IMR-90 (cell line): ENCODE data around the gene NAP1L1. TPM values are rescaled to one million over a fixed set of nuclear protein-coding genes. Genes with fewer than 3 reads are reported as not detected.

Experiments used
- ATAC-seq: fragments of 200-7000 bp; cut with Tn5 transposase; 2 replicates; pipeline ENCODE4 v1.9.1; 2020; ENCODE audit warnings: low read depth, mild to moderate bottlenecking, moderate library complexity
- BruUV-seq: library from RNA; stranded (reverse); fragments of 400-500 nt; replicated peaks from 2 replicates; lab custom pipeline; 2021; lab: Mats Ljungman, UMichigan
- CTCF ChIA-PET: fragments of 300-600 bp; formaldehyde crosslinking; extraction: SDS; loops from one replicate; lab custom pipeline; 2021; ENCODE audit warnings: antibody characterized with exemption; lab: Yijun Ruan, JAX
- POLR2A ChIA-PET: fragments of 300-600 bp; sonication (Branson Sonifier 250); formaldehyde crosslinking; loops from one replicate; lab custom pipeline; 2022; ENCODE audit warnings: antibody characterized with exemption; ENCODE audit not compliant: unreplicated experiment; lab: Charles Lee
- DNase-seq: peaks from one replicate; pipeline ENCODE4 v3.0.0; 2013
- H2AFZ ChIP-seq: replicated peaks from 2 replicates; pipeline ENCODE3; 2013; ENCODE audit warnings: low read length, mild to moderate bottlenecking; ENCODE audit not compliant: poor library complexity
- H2AK5ac ChIP-seq: 2 replicates; pipeline ENCODE4 v1.6.1; 2013; ENCODE audit warnings: low read depth, low read length, inconsistent platforms
- H2AK9ac ChIP-seq: replicated peaks from 2 replicates; pipeline ENCODE3; 2013; ENCODE audit warnings: mild to moderate bottlenecking, low read depth, low read length, moderate library complexity; ENCODE audit not compliant: poor library complexity
- H2BK120ac ChIP-seq: 2 replicates; pipeline ENCODE4 v1.6.1; 2013; ENCODE audit warnings: low read depth, low read length, inconsistent platforms
- H2BK15ac ChIP-seq: 3 replicates; pipeline ENCODE4 v1.6.1; 2013; ENCODE audit warnings: low read depth, low read length, inconsistent platforms
- H2BK20ac ChIP-seq: 2 replicates; pipeline ENCODE4 v1.6.1; 2013; ENCODE audit warnings: low read depth, mild to moderate bottlenecking, inconsistent platforms, low read length, moderate library complexity
- H2BK5ac ChIP-seq: 2 replicates; pipeline ENCODE4 v1.6.1; 2013; ENCODE audit warnings: mild to moderate bottlenecking, low read depth, low read length, inconsistent platforms; ENCODE audit not compliant: poor library complexity, severe bottlenecking
- H3K14ac ChIP-seq: replicated peaks from 2 replicates; pipeline ENCODE4 v1.6.1; 2013; ENCODE audit warnings: low read depth, low read length, inconsistent platforms
- H3K18ac ChIP-seq: 2 replicates; pipeline ENCODE4 v1.6.1; 2013; ENCODE audit warnings: low read depth, low read length, control low read depth
- H3K23ac ChIP-seq: 2 replicates; pipeline ENCODE4 v1.6.1; 2013; ENCODE audit warnings: low read depth, low read length, inconsistent platforms
- H3K27ac ChIP-seq: 2 replicates; pipeline ENCODE4 v1.5.1; 2013; ENCODE audit warnings: mild to moderate bottlenecking, control low read depth, low read length; ENCODE audit not compliant: insufficient read depth
- H3K27me3 ChIP-seq: 2 replicates; pipeline ENCODE4 v1.6.1; 2013; ENCODE audit warnings: low read length; ENCODE audit not compliant: control insufficient read depth, insufficient read depth
- H3K36me3 ChIP-seq: 2 replicates; pipeline ENCODE4 v1.6.1; 2013; ENCODE audit warnings: low read length, mixed read lengths; ENCODE audit not compliant: control insufficient read depth, insufficient read depth
- H3K4ac ChIP-seq: 2 replicates; pipeline ENCODE4 v1.6.1; 2013; ENCODE audit warnings: low read depth, low read length, inconsistent platforms
- H3K4me1 ChIP-seq: 2 replicates; pipeline ENCODE4 v1.6.1; 2013; ENCODE audit warnings: low read length, mixed read lengths; ENCODE audit not compliant: control insufficient read depth, insufficient read depth
- H3K4me2 ChIP-seq: 2 replicates; pipeline ENCODE4 v1.6.1; 2013; ENCODE audit warnings: low read depth, mild to moderate bottlenecking, control low read depth, low read length, moderate library complexity
- H3K4me3 ChIP-seq: 2 replicates; pipeline ENCODE4 v1.5.1; 2013; ENCODE audit warnings: low read depth, mild to moderate bottlenecking, control low read depth, low read length, moderate library complexity; ENCODE audit not compliant: insufficient read depth
- H3K56ac ChIP-seq: 2 replicates; pipeline ENCODE4 v1.6.1; 2013; ENCODE audit warnings: low read length, inconsistent platforms; ENCODE audit not compliant: insufficient read depth; ENCODE audit errors: extremely low read depth
- H3K79me1 ChIP-seq, 2 experiments: 2 replicates each; pipeline ENCODE4 v1.6.1; 2013; ENCODE audit warnings: low read length in 2 of 2, inconsistent platforms in 1 of 2, low read depth in 1 of 2
- H3K9ac ChIP-seq: 2 replicates; pipeline ENCODE4 v1.6.1; 2013; ENCODE audit warnings: low read depth, low read length, control low read depth
- H3K9me1 ChIP-seq: 2 replicates; pipeline ENCODE4 v1.6.1; 2013; ENCODE audit warnings: low read length, inconsistent platforms; ENCODE audit not compliant: insufficient read depth
- H3K9me3 ChIP-seq: 2 replicates; pipeline ENCODE4 v1.6.1; 2013; ENCODE audit warnings: low read length; ENCODE audit not compliant: control insufficient read depth, insufficient read depth
- H4K20me1 ChIP-seq: 2 replicates; pipeline ENCODE4 v1.6.1; 2013; ENCODE audit warnings: low read length, inconsistent platforms; ENCODE audit not compliant: insufficient read depth
- H4K5ac ChIP-seq: 2 replicates; pipeline ENCODE4 v1.6.1; 2013; ENCODE audit warnings: mild to moderate bottlenecking, low read depth, low read length, control low read depth
- H4K8ac ChIP-seq, 2 experiments: 2 replicates each; pipeline ENCODE4 v1.6.1; 2013; ENCODE audit warnings: low read depth in 2 of 2, low read length in 2 of 2, control low read depth in 1 of 2, inconsistent platforms in 1 of 2
- H4K91ac ChIP-seq: 2 replicates; pipeline ENCODE4 v1.6.1; 2013; ENCODE audit warnings: low read depth, low read length, inconsistent platforms; ENCODE audit not compliant: insufficient read depth
- BHLHE40 ChIP-seq: fragments of 150-350 bp; IDR thresholded peaks from 2 replicates; pipeline ENCODE4 v1.6.1; 2016; ENCODE audit warnings: mild to moderate bottlenecking, low read depth, low read length
- CEBPB ChIP-seq: IDR thresholded peaks from 2 replicates; pipeline ENCODE4 v1.6.1; 2012; ENCODE audit warnings: low read depth, low read length, improper control_type of control experiment
- CHD1 ChIP-seq: IDR thresholded peaks from 2 replicates; pipeline ENCODE4 v1.6.1; 2012; ENCODE audit warnings: low read depth, low read length, improper control_type of control experiment
- CTCF ChIP-seq: conservative IDR thresholded peaks from 2 replicates; pipeline ENCODE4 v1.5.1; 2012; ENCODE audit warnings: mild to moderate bottlenecking, low read depth, low read length, improper control_type of control experiment
- ELK1 ChIP-seq: fragments of 150-350 bp; IDR thresholded peaks from 2 replicates; pipeline ENCODE4 v1.6.1; 2016; ENCODE audit warnings: low read depth, mild to moderate bottlenecking, low read length, moderate library complexity, borderline replicate concordance
- FOS ChIP-seq: fragments of 150-350 bp; IDR thresholded peaks from 2 replicates; pipeline ENCODE4 v1.6.1; 2016; ENCODE audit warnings: low read depth, low read length
- MAFK ChIP-seq: IDR thresholded peaks from 2 replicates; pipeline ENCODE4 v1.6.1; 2012; ENCODE audit warnings: low read depth, low read length, improper control_type of control experiment
- MAZ ChIP-seq: IDR thresholded peaks from 2 replicates; pipeline ENCODE4 v1.6.1; 2012; ENCODE audit warnings: low read depth, mild to moderate bottlenecking, low read length, improper control_type of control experiment, moderate library complexity, borderline replicate concordance
- MXI1 ChIP-seq: IDR thresholded peaks from 2 replicates; pipeline ENCODE4 v1.6.1; 2012; ENCODE audit warnings: low read depth, mild to moderate bottlenecking, low read length, moderate library complexity, borderline replicate concordance
- NFE2L2 ChIP-seq: fragments of 150-350 bp; IDR thresholded peaks from 2 replicates; pipeline ENCODE4 v1.6.1; 2016; ENCODE audit warnings: low read depth, mild to moderate bottlenecking, low read length
- POLR2A ChIP-seq: IDR thresholded peaks from 2 replicates; pipeline ENCODE4 v1.6.1; 2012; ENCODE audit warnings: mild to moderate bottlenecking, low read depth, low read length
- RAD21 ChIP-seq: IDR thresholded peaks from 2 replicates; pipeline ENCODE4 v1.6.1; 2012; ENCODE audit warnings: low read length, improper control_type of control experiment
- RCOR1 ChIP-seq: IDR thresholded peaks from 2 replicates; pipeline ENCODE4 v1.6.1; 2012; ENCODE audit warnings: mild to moderate bottlenecking, low read length, improper control_type of control experiment; ENCODE audit not compliant: insufficient replicate concordance
- RFX5 ChIP-seq: IDR thresholded peaks from 2 replicates; pipeline ENCODE4 v1.8.0; 2012; ENCODE audit warnings: low read depth, mild to moderate bottlenecking, low read length, moderate library complexity
- SMC3 ChIP-seq: fragments of 150-350 bp; IDR thresholded peaks from 2 replicates; pipeline ENCODE4 v1.6.1; 2016; ENCODE audit warnings: low read depth, mild to moderate bottlenecking, antibody characterized with exemption, low read length, moderate library complexity
- USF2 ChIP-seq: fragments of 150-350 bp; IDR thresholded peaks from 2 replicates; pipeline ENCODE4 v1.6.1; 2017; ENCODE audit warnings: mild to moderate bottlenecking, antibody characterized with exemption, low read length, low read depth
- WGBS, 2 experiments: methylation state at CpG; one replicate each; pipeline versions ENCODE4 v1.1.5 to v1.1.7; 2013; ENCODE audit warnings: missing lambda C conversion rate in 2 of 2; ENCODE audit not compliant: insufficient read length in 1 of 2; ENCODE audit errors: extremely low coverage in 2 of 2; 5-methylcytosine and 5-hydroxymethylcytosine counted together
- dilution Hi-C: fragments of 300-500 bp; cut with HindIII; formaldehyde crosslinking; loops from one replicate; pipeline ENCODE4 v1.14.3; 2018; ENCODE audit warnings: low sequenced_read_pairs; ENCODE audit not compliant: unreplicated experiment
- in situ Hi-C: fragments of 300-500 bp; cut with MboI; formaldehyde crosslinking; loops from 3 replicates; pipeline ENCODE4 v1.14.3; 2019; ENCODE audit warnings: low sequenced_read_pairs, inconsistent platforms, mixed read lengths
- intact Hi-C: fragments of 100-400 bp; cut with micrococcal nuclease; formaldehyde crosslinking; loops from 2 replicates; pipeline ENCODE4 v1.10.0; 2022
- polyA plus RNA-seq, 3 experiments: library from polyadenylated mRNA; depleted of rRNA; stranded (reverse); fragments of >200 nt; gene quantifications; 2 replicates each; pipeline ENCODE4 v1.2.3, GENCODE V29; 2012; ENCODE audit warnings: low replicate concordance in 1 of 3
- total RNA-seq: library from RNA; depleted of rRNA; stranded (reverse); fragments of >200 nt; gene quantifications from 2 replicates; pipeline ENCODE4 v1.2.3, GENCODE V29; 2012

NAP1L1 gene
- total and polyA plus RNA-seq, 2 of the 4 experiments (the other 2 are of a cell fraction): 86.4 to 200 TPM

- Histone ChIP-seq H2AFZ (no peak overlapping the region), H3K79me1 (no peaks in the 10 kb centered on the region), H2BK20ac (no peak overlapping the region), H3K4me3 (no peak overlapping the region), H2AK9ac (no peak overlapping the region), H4K91ac (no peak overlapping the region), H3K23ac (no peak overlapping the region), H3K9me1 (peaks cover 10% of the 10 kb centered on the region; the same call in 1 of the 2 replicates), H3K4me2 (no peak overlapping the region), H4K8ac (no peak overlapping the region), H2BK120ac (no peak overlapping the region), H2AK5ac (no peak overlapping the region), H4K5ac (no peak overlapping the region), H3K18ac (no peak overlapping the region), H4K20me1 (no peaks in the 10 kb centered on the region), H3K27ac (no peak overlapping the region), H2BK15ac (no peak overlapping the region; the same call in 2 of the 3 replicates), H3K36me3 (no peaks in the 10 kb centered on the region), H3K14ac (no peak overlapping the region), H3K9ac (no peak overlapping the region), H3K4me1 (no peaks in the 10 kb centered on the region; the same call in 1 of the 2 replicates), H3K56ac (no peak overlapping the region), H3K27me3 (no peaks in the 10 kb centered on the region), H3K4ac (no peak overlapping the region), H2BK5ac (no peak overlapping the region), H3K9me3 (no peaks in the 10 kb centered on the region)
- intact Hi-C loops (no loop called here), dilution Hi-C loops (no loop called here), in situ Hi-C loops (no loop called here)
- no peak for TF ChIP-seq CTCF
- TF ChIP-seq ELK1: no peak
- no peak for TF ChIP-seq MAFK
- TF ChIP-seq SMC3: no peak
- no peak for TF ChIP-seq NFE2L2
- TF ChIP-seq FOS: no peak
- TF ChIP-seq CEBPB: no peak
- TF ChIP-seq BHLHE40: no peak
- no peak for TF ChIP-seq MXI1
- no peak for TF ChIP-seq RCOR1
- TF ChIP-seq MAZ: no peak
- no peak for TF ChIP-seq RAD21
- no peak for TF ChIP-seq CHD1
- TF ChIP-seq USF2: no peak
- TF ChIP-seq POLR2A: no peak
- no peak for TF ChIP-seq RFX5
- POLR2A ChIA-PET: interaction anchor here (0.5 kb wide), 1 partner anchor 143 kb away, joined by 5 read pairs; no protein-coding TSS in a partner anchor
- no CpG with 5 or more reads among the region's 2 CpGs for WGBS, 2 experiments
- CTCF ChIA-PET: no interaction called here
- no TSS peak for BruUV-seq
- no peak for DNase-seq
- ATAC-seq: no peak
Measured at GRCh38 chr12:76117751-76118150, 33.3 kb upstream of the NAP1L1 start.
